HG02938 (cell line): ENCODE results near the gene IL5RA.

ENCODE experiments used
- ATAC-seq: cut with Tn5 transposase; IDR thresholded peaks from one replicate; pipeline ENCODE4 v1.9.1; 2021; ENCODE audit warnings: mild to moderate bottlenecking, moderate library complexity; ENCODE audit not compliant: unreplicated experiment

Gene IL5RA

GRCh38 chr3:3107858-3108257 is 2.3 kb downstream of the IL5RA start:
- ATAC-seq, result no peak

GRCh38 chr3:3107181-3107580 is 3.0 kb downstream of the IL5RA start:
- ATAC-seq, result no peak

- no peak for ATAC-seq
These were observed 4.4 kb downstream of the IL5RA start for GRCh38 chr3:3105815-3106214.

GRCh38 chr3:3105246-3105645 is 4.9 kb downstream of the IL5RA start:
- ATAC-seq, result no peak

- no peak for ATAC-seq
These were observed 7.4 kb downstream of the IL5RA start for GRCh38 chr3:3102751-3103150.

GRCh38 chr3:3101660-3102458 is 8.3 kb downstream of the IL5RA start:
- ATAC-seq, result peak; percentile 45

- ATAC-seq, result no peak
These were observed 12.2 kb downstream of the IL5RA start for GRCh38 chr3:3097958-3098357.

- ATAC-seq, result peak; percentile 92
These were observed 21.2 kb downstream of the IL5RA start for GRCh38 chr3:3089017-3089416.

GRCh38 chr3:3087716-3088465 is 22.3 kb downstream of the IL5RA start:
- ATAC-seq, result no peak

- ATAC-seq, result no peak
These were observed 22.9 kb downstream of the IL5RA start for GRCh38 chr3:3087279-3087678.

- ATAC-seq, result no peak
These were observed 23.9 kb downstream of the IL5RA start for GRCh38 chr3:3086239-3086638.

GRCh38 chr3:3085782-3086181 is 24.4 kb downstream of the IL5RA start:
- ATAC-seq, result peak; percentile 39

- no peak for ATAC-seq
These were observed 25.3 kb downstream of the IL5RA start for GRCh38 chr3:3084890-3085289.

GRCh38 chr3:3082234-3082924 is 27.8 kb downstream of the IL5RA start:
- peak; percentile 51 for ATAC-seq

- ATAC-seq, result peak; percentile 37
These were observed 28.6 kb downstream of the IL5RA start for GRCh38 chr3:3081381-3082233.

- no peak for ATAC-seq
These were observed 29.9 kb downstream of the IL5RA start for GRCh38 chr3:3080309-3080708.

- ATAC-seq, result no peak
These were observed 35.5 kb downstream of the IL5RA start for GRCh38 chr3:3074551-3075257.

GRCh38 chr3:3071136-3071535 is 39.0 kb downstream of the IL5RA start:
- ATAC-seq, result no peak

GRCh38 chr3:3069723-3070122 is 40.5 kb downstream of the IL5RA start:
- no peak for ATAC-seq

- no peak for ATAC-seq
These were observed 41.8 kb downstream of the IL5RA start for GRCh38 chr3:3068358-3068881.
